HuH-7 (cell line): ENCODE data around the gene POLQ.
"Not testable (repeated sequence)": the region's sequence is repeated elsewhere in the genome, so short reads cannot be mapped to it uniquely, and the experiment has no call there.

Source experiments
- DNase-seq: peaks from one replicate; pipeline ENCODE4 v3.0.0; 2011; ENCODE audit warnings: low spot score

Gene POLQ

DNA sequence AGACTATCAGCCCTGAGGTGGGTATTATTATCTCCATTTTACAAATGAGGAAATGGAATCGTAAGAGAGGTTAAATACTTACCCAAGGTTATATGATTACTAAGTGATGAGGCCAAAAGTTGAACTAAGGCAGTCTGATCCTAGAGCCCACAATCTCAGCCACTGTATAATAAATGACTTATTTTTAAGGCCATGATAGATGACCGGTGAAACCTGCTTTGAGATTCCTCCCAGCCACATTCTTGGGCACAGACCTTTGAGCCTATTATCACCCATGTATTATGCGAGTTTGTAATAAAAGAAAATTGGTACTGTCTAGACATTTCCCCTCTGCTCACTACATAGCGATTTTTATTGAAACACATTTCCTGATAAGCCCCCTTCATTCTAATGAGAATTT lies 37.4 kb downstream of the POLQ start:
- DNase-seq, result no peak

DNA sequence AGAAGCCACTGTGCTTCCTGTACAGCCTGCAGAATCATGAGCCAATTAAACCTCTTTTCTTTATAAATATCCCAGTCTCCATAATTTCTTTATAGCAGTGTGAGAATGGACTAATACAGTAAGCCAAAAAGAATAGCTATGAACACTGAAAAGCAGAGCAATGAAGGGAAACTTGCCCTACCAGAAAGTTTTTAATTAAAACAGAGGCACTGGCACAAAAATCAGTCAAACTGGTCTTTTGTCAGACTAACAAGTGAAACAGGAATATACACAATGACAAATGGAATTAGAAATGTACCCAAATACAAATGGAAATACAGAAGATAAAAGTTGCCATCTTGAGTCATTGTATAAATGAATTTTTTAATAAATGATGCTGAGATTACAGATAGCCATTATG lies 40.5 kb downstream of the POLQ start:
- DNase-seq, result no peak

- DNase-seq, result no peak
These were observed 41.2 kb downstream of the POLQ start for GRCh38 chr3:121504618-121505017.

DNA sequence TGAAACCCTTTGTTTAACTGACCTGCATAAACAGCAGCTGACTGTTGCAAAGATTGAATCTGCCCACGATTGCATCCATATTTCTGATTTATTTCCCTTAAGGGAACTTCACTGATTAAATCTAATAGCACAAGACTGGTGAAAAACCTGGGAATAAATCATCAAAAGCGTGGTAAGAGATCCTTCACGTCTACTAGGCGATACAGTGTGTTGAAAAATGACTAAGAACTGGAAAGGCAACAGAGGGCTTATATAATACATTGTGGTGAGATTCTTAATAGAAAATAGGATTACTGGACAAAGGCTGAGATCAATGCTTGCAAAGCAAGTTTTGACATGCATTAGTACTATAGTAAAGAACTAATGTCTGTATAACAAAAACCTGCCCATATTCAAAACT lies 49.0 kb downstream of the POLQ start:
- no peak for DNase-seq

- no peak for DNase-seq
These were observed 52.4 kb downstream of the POLQ start for GRCh38 chr3:121493431-121493830.

DNA sequence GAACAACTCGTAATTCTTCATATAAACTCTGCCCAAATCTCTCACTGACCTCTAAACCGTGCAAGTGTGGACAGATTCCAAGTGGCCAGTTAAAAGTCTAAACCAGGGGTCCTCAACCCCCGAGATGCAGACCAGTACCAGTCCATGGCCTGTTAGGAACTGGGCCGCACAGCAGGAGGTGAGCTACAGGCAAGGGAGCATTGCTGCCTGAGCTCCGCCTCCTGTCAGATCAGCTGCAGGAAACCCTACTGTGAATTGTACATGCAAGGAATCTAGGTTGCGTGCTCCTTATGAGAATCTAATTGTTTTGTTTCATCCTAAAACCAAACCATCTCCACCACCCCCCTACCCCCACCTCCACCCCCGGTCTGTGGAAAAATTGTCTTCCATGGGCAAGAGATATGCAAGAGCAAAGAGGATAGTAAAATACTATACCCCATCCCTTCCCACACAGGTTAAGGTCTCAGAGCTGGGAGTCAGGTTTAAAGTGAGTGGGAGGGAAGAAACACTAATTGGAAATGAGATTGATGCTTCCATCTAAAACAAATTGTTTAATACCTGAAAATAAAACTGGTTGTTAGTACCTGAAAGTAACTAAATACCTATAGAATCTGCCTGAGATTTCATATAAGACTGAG lies 54.0 kb downstream of the POLQ start:
- DNase-seq, result no peak

GRCh38 chr3:121490161-121490560 lies 55.6 kb downstream of the POLQ start:
- no peak for DNase-seq

GRCh38 chr3:121488628-121489027 lies 57.2 kb downstream of the POLQ start:
- no peak for DNase-seq

DNA sequence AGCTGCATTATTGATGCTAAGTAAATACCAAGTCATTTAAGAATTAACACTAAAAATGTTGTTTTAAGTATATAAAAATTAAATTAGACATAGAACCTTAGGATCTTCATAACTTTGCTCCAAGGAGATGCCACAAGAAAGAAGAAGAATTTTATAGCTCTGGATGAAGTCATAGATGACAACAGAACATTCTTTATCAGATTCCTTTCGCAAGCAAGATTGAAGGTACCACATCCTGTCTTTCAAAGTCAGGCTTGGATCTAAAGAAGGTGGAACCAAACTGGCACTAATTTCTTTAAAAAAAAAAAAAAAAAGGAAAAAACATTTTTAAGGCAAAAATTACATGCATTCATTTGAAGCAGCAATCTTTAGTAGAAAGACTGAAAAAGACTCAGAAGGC lies 62.5 kb downstream of the POLQ start:
- no peak for DNase-seq

DNA sequence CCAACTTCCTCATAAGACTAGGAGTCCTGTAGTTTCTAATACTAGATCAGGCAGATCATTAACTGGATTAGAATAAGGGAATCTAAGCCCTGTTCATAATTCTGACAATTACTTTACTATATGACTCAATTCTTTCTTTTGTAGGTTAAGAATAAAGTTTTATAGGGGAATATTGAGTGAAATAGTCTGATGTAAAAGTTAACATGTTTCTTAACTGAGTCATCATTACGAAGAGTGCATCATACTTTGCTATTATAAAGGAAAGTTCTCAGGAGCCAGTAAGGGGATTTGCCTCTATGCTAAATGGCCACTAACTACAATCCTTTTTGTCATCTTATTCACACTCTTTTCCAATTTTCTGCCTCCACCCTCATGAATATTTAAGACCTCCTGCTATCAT lies 63.1 kb downstream of the POLQ start:
- no peak for DNase-seq

DNA sequence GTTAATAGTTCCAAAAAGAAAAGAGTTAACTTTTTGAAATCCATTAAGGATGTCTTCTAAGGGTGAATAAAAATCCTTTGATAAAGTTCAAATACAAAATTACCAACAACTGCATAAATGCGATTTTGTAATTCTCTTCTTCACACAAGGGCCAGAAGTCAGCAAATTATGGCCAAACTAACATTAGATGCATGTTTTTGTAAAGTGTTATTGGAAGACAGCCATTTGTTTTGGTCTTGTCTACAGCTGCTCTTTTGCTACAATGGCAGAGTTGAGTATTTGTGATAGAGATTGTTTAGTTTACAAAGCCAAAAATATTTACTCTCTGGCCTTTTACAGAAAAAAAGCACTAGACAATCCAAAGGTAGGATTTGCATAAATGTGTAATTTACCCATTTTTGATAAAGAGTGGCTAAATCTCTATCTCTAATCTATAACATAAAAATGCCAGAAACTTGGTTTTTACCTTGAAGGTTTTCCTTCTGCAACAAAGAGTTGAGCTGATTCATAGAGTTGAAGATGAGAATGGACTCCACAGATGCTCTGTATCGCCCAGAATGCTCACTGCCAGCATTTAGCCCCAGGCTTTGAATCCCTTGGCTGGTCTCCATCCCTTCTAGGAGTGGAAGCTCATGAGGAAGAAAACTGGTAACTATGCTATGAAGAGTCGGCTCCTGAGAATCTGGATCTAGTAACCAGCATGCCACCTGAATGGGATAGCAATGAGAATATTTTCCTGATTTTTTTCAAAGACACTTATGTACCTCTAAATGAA lies 64.5 kb downstream of the POLQ start:
- DNase-seq, result no peak

DNA sequence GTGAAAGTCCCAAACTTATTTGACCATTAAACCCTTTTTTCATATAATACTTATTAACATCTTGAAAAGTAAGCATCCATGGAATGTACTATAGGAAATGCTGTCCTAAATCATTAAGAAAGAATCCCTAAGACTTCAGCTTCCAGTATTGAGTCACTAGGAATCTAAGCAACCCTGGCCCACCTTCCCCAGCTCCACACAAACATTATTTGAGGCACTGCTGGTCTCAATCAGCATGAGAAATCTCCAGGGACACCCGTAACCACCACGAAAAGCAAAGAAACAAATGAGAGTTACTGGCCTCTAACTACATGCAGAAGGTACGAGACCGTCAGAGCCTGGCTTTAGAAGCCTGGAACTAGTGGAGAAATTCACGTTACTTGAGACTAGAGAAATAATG lies 68.2 kb downstream of the POLQ start:
- no peak for DNase-seq

DNA sequence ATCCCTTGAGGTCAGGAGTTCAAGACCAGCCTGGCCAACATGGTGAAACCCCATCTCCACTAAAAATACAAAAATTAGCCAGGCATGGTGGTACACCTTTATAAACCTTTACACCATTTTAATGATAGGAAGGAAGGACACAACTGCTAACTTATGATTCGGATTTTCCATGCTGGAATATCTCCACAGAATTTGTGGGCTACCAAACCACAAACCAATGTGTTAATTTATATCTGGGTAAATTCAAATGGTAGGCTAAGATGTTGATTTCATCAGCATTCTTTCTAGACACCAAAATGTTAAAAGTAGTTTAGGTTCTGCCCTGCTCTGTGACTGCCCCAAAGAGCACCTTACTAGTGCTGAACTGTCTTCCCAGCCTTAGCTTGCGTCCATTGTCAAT lies 72.8 kb downstream of the POLQ start:
- DNase-seq, result no peak

GRCh38 chr3:121467085-121467484 lies 78.7 kb downstream of the POLQ start:
- DNase-seq, result no peak

DNA sequence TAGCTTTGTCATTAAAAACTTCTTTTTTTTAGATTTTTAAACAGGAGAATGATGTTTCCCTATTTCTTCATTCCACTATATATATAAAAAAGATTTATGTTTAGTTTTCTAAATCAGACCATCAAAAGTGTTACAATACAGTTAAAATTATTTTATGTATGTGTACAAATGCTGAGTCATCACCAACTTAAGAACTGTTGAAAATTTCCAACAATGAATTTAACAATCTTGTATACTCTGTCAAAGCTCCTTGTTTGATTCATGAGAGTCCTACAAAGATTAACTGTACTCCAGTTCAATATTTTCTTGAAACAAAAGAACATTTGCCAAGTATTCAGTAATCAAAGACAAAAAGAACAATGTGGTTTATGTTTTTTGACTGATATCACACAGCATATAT lies 82.0 kb downstream of the POLQ start:
- DNase-seq, result no peak

GRCh38 chr3:121462565-121462964 lies 83.2 kb downstream of the POLQ start:
- DNase-seq, result no peak

- DNase-seq, result not testable (repeated sequence)
These were observed 94.0 kb downstream of the POLQ start for GRCh38 chr3:121451752-121452151.

- DNase-seq, result no peak
These were observed 102.3 kb downstream of the POLQ start for GRCh38 chr3:121443456-121443855.

DNA sequence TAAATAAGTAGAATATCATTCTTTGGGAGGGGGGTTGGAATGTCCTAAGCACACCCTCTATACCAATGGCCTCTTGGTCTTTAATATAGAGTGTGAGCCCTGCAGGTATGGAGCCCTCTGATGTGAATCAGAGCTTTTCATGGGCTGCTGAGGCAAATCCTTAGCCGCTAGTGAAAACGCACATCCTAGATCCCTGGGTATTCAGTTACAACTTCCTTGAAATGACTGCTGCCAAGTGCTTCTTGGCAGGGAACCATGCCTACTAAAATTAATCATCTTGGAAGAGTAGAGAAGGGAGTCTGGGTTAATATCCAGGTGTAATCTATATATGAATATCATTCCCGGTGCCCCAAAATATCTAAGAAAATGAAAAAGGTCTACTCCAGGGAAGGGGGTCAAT lies 109.1 kb downstream of the POLQ start:
- DNase-seq, result no peak

DNA sequence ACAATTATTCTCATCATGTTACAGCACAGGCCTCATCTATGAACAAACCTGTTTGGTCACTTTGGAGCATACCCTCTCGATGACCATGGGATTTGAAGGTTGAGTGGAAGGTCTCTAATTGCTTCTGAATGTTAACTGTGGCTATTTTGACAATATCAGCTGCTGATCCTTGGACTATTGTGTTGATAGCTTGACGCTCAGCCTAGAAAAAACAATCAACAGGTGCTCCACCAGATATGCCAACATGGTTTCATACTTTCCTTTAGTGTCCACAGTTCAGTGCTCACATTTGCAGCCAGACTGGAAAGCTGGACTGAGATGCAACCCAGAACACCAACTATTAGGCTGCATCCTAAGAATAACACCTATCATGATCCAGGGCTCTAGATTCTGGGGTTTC lies 109.7 kb downstream of the POLQ start:
- no peak for DNase-seq

- peak; percentile 34 for DNase-seq
These were observed 113.9 kb downstream of the POLQ start for GRCh38 chr3:121431726-121432517.

GRCh38 chr3:121430664-121431215 lies 115.0 kb downstream of the POLQ start:
- DNase-seq, result no peak

DNA sequence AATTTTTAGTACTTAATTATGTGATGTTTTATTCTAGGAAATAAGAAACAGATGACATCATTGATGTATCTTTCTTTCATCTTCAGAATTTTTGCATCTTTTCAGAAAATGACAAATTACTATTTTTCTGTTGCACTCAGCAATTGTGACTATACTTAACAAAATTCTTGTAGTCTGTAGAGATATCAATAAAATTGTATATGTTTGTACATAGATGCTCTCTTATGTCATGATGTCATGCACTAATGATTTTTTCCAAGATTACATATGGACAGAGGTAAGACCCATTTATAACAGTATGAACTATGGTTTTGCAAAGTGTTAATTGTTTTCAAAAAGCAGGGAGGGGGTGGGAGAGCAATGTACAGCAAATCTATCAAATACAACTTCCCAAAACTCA lies 121.2 kb downstream of the POLQ start:
- DNase-seq, result no peak
